ENCODE data around the gene PRKCQ. TPM values are rescaled to one million over a fixed set of nuclear protein-coding genes. Genes with fewer than 3 reads are reported as not detected.

Gene PRKCQ
- polyA plus RNA-seq, 1 donor (not counting 4 experiments of a cell fraction or from before 2014, with no cell fraction given): 7.5 TPM

GRCh38 chr10:6539833-6540232 lies 40.2 kb downstream of the PRKCQ start:
- Histone ChIP-seq H3K36me3 (ENCODE audit: control insufficient read depth in 2 of 2, extremely low read depth in 1 of 2, insufficient read depth in 2 of 2, low read length in 2 of 2) (no peaks in the 10 kb centered on the region), H3K4me2 (ENCODE audit: control insufficient read depth, extremely low read depth, insufficient read depth, low read depth, low read length) (no peak overlapping the region), H3K27me3 (ENCODE audit: control insufficient read depth, extremely low read depth, insufficient read depth, low read length) (no peaks in the 10 kb centered on the region), H3K9me1 (ENCODE audit: control insufficient read depth, extremely low read depth, insufficient read depth, low read length) (no peaks in the 10 kb centered on the region), H3K79me2 (ENCODE audit: control insufficient read depth, insufficient read depth, low read length) (no peaks in the 10 kb centered on the region), H3K4me1 (ENCODE audit: control insufficient read depth, extremely low read depth, insufficient read depth, low read length) (no peaks in the 10 kb centered on the region), H3K27ac (ENCODE audit: control insufficient read depth, insufficient read depth, low read length) (no peak overlapping the region), H4K20me1 (ENCODE audit: control insufficient read depth, extremely low read depth, insufficient read depth, low read length) (no peaks in the 10 kb centered on the region), H2AFZ (ENCODE audit: control insufficient read depth, low read length) (no peak overlapping the region), H3K9ac (ENCODE audit: control insufficient read depth, extremely low read depth, insufficient read depth, low read length) (no peak overlapping the region), H3K4me3 (ENCODE audit: control insufficient read depth in 2 of 3, extremely low read depth in 1 of 3, insufficient read depth in 2 of 3, low read depth in 1 of 3, low read length in 3 of 3) (no peak overlapping the region), H3K9me3 (ENCODE audit: control insufficient read depth, low read depth, low read length) (no peaks in the 10 kb centered on the region)
- DNase-seq (ENCODE audit: low read depth, low spot score) (no peak), FAIRE-seq (no peak)
- TF ChIP-seq EZH2 (IDR thresholded peaks at IDR 0.05; ENCODE audit: low read length): no peak
- no peak for TF ChIP-seq CTCF (optimal IDR thresholded peaks at IDR 0.05 in 1 of 3, IDR thresholded peaks at IDR 0.05 in 1 of 3, conservative IDR thresholded peaks at IDR 0.05 in 1 of 3; ENCODE audit: extremely low read depth in 1 of 3, insufficient read depth in 2 of 3, low read length in 3 of 3)
- dilution Hi-C loops (cut with MboI; ENCODE audit: extremely low pct_ligation_motif_present, low sequenced_read_pairs): no loop called here

GRCh38 chr10:6537770-6538169 lies 42.3 kb downstream of the PRKCQ start:
- no peak for DNase-seq (ENCODE audit: low read depth, low spot score)
- no peak for TF ChIP-seq EZH2 (IDR thresholded peaks at IDR 0.05; ENCODE audit: low read length)
- no peak for TF ChIP-seq CTCF (optimal IDR thresholded peaks at IDR 0.05 in 1 of 3, IDR thresholded peaks at IDR 0.05 in 1 of 3, conservative IDR thresholded peaks at IDR 0.05 in 1 of 3; ENCODE audit: extremely low read depth in 1 of 3, insufficient read depth in 2 of 3, low read length in 3 of 3)
- no peak overlapping the region for H2AFZ ChIP-seq (ENCODE audit: control insufficient read depth, low read length)
- H3K4me2 ChIP-seq (ENCODE audit: control insufficient read depth, extremely low read depth, insufficient read depth, low read depth, low read length): no peak overlapping the region
- FAIRE-seq: no peak
- dilution Hi-C loops (cut with MboI; ENCODE audit: extremely low pct_ligation_motif_present, low sequenced_read_pairs): no loop called here
- H3K4me1 ChIP-seq (ENCODE audit: control insufficient read depth, extremely low read depth, insufficient read depth, low read length): no peaks in the 10 kb centered on the region
- H3K27ac ChIP-seq (ENCODE audit: control insufficient read depth, insufficient read depth, low read length): no peak overlapping the region
- no peaks in the 10 kb centered on the region for H3K9me1 ChIP-seq (ENCODE audit: control insufficient read depth, extremely low read depth, insufficient read depth, low read length)
- H3K36me3 ChIP-seq (ENCODE audit: control insufficient read depth in 2 of 2, extremely low read depth in 1 of 2, insufficient read depth in 2 of 2, low read length in 2 of 2): no peaks in the 10 kb centered on the region
- no peaks in the 10 kb centered on the region for H4K20me1 ChIP-seq (ENCODE audit: control insufficient read depth, extremely low read depth, insufficient read depth, low read length)
- no peaks in the 10 kb centered on the region for H3K27me3 ChIP-seq (ENCODE audit: control insufficient read depth, extremely low read depth, insufficient read depth, low read length)
- no peaks in the 10 kb centered on the region for H3K9me3 ChIP-seq (ENCODE audit: control insufficient read depth, low read depth, low read length)
- H3K79me2 ChIP-seq (ENCODE audit: control insufficient read depth, insufficient read depth, low read length): no peaks in the 10 kb centered on the region
- H3K9ac ChIP-seq (ENCODE audit: control insufficient read depth, extremely low read depth, insufficient read depth, low read length): no peak overlapping the region
- H3K4me3 ChIP-seq (ENCODE audit: control insufficient read depth in 2 of 3, extremely low read depth in 1 of 3, insufficient read depth in 2 of 3, low read depth in 1 of 3, low read length in 3 of 3): no peak overlapping the region

Measured in keratinocyte (primary cell).